Upper lobe of left lung (tissue), 6 donors: ENCODE data around the gene KDF1. TPM values are rescaled to one million over a fixed set of nuclear protein-coding genes. Genes with fewer than 3 reads are reported as not detected.

Experiments
- ATAC-seq, 2 donors: fragments of 200-7000 bp; cut with Tn5 transposase; one replicate each; pipeline ENCODE4 v1.9.1; 2022; ENCODE audit warnings: mild to moderate bottlenecking in 2 of 2, moderate library complexity in 2 of 2; ENCODE audit not compliant: low FRiP score in 2 of 2
- DNase-seq, 2 donors: peaks; one replicate each; pipeline ENCODE4 v3.0.0-alpha.2; 2019 to 2020
- H3K27ac ChIP-seq, 4 donors: fragments of 200-600 bp; sonication (generic); one replicate each; pipeline ENCODE4 v1.5.1; 2016 to 2019
- H3K27me3 ChIP-seq, 4 donors: fragments of 200-600 bp; sonication (generic); one replicate each; pipeline ENCODE4 v1.5.1; 2017 to 2019
- H3K36me3 ChIP-seq, 4 donors: fragments of 200-600 bp; sonication (generic); one replicate each; pipeline ENCODE4 v1.5.1; 2016 to 2019
- H3K4me1 ChIP-seq, 4 donors: fragments of 200-600 bp; sonication (generic); one replicate each; pipeline ENCODE4 v1.5.1; 2018 to 2019
- H3K4me3 ChIP-seq, 4 donors: fragments of 200-600 bp; sonication (generic); one replicate each; pipeline ENCODE4 v1.5.1; 2017 to 2019; ENCODE audit warnings: mild to moderate bottlenecking in 2 of 4, moderate library complexity in 1 of 4
- H3K9me3 ChIP-seq, 4 donors: fragments of 200-600 bp; sonication (generic); one replicate each; pipeline ENCODE4 v1.5.1; 2018 to 2019
- CTCF ChIP-seq, 6 experiments: fragments of 450-650 bp in 4 of 6; fragments of 200-600 bp in 2 of 6; sonication (generic) in 2 of 6; IDR thresholded peaks; one replicate each; pipeline ENCODE4 v1.5.1; 2016 to 2019; ENCODE audit warnings: antibody characterized with exemption in 6 of 6
- EP300 ChIP-seq, 4 donors: sonication (generic); formaldehyde crosslinking; IDR thresholded peaks; one replicate each; pipeline ENCODE4 v1.5.1; 2017; ENCODE audit warnings: antibody characterized with exemption in 4 of 4, control low read depth in 2 of 4
- POLR2A ChIP-seq, 4 donors: fragments of 450-650 bp; IDR thresholded peaks; one replicate each; pipeline ENCODE4 v1.5.1; 2016 to 2017; ENCODE audit warnings: antibody characterized with exemption in 4 of 4, mild to moderate bottlenecking in 2 of 4
- POLR2AphosphoS5 ChIP-seq, 2 donors: sonication (generic); formaldehyde crosslinking; IDR thresholded peaks; one replicate each; pipeline ENCODE4 v1.5.1; 2017; ENCODE audit warnings: antibody characterized with exemption in 2 of 2
- WGBS, 2 donors: methylation state at CpG; one replicate each; pipeline ENCODE4 v1.1.5; 2017 to 2018; 5-methylcytosine and 5-hydroxymethylcytosine counted together
- total RNA-seq, 6 donors: library from RNA; depleted of rRNA in 4 of 6; stranded (reverse); fragments of >200 nt in 4 of 6; gene quantifications; one replicate each; pipeline versions ENCODE4 v1.1.0 to v1.2.1, GENCODE V29; 2016 to 2021
- donor health status: DM: no; HTN: no; CAD: no; lungs with moderate emphysema.
- donor health status: DM: no; HTN: yes; CAD: no; lungs with severe emphysema.

KDF1 gene
- total RNA-seq, 6 donors from 2014 or later, result 7.7 to 23.3 (median 11.8) TPM

- peak; percentile 88 to 91 for DNase-seq
- Histone ChIP-seq H3K27me3 (no peaks in the 10 kb centered on the region), H3K4me1 (peaks cover 15 to 28% (median 16%) of the 10 kb centered on the region in 4 donors), H3K27ac (peak within 1 kb of the TSS; percentile 85 to 93 (median 88)), H3K36me3 (peaks cover 7 to 31% (median 17%) of the 10 kb centered on the region in 4 donors), H3K9me3 (no peaks in the 10 kb centered on the region), H3K4me3 (peak within 1 kb of the TSS; percentile 71 to 100 (median 84))
- TF ChIP-seq POLR2A (IDR thresholded peaks at IDR 0.05), result peak in 3 of 4 donors; percentile 35 to 83 (median 78)
- peak in 1 of 4 donors; percentile 27 for TF ChIP-seq EP300 (IDR thresholded peaks at IDR 0.05)
- TF ChIP-seq CTCF (IDR thresholded peaks at IDR 0.05), result peak in 2 of 6 experiments; percentile 6 to 10
- peak; percentile 81 to 95 for TF ChIP-seq POLR2AphosphoS5 (IDR thresholded peaks at IDR 0.05)
- 0 to 1% methylated on average over 44 to 50 of the region's 50 CpGs for WGBS, 2 donors
- peak; percentile 90 to 95 for ATAC-seq
These were observed 60.1 kb downstream of the KDF1 start, which contains the start of gene GPATCH3 for GRCh38 chr1:26900001-26900814. Gene GPATCH3 (minus strand): TSS chr1:26900467. CDS start chr1:26900442, 25 bp downstream.

Other genes with a start within 250 kb of the KDF1 start
- gene PIGV, start 172.5 kb downstream of the KDF1 start, total RNA-seq, result 10 to 100 TPM; 11.9 to 25.1 (median 17.5) TPM
- 10 to 100 TPM; 18.9 to 35.9 (median 24.9) TPM for gene ZDHHC18, start 133.8 kb downstream of the KDF1 start, total RNA-seq
- gene SFN, start 97.3 kb downstream of the KDF1 start, total RNA-seq, result 100 to 1,000 TPM in 2 of 6 donors, 10 to 100 TPM in 4; 21.0 to 129 (median 70.1) TPM
- gene GPN2, start 70.2 kb downstream of the KDF1 start, total RNA-seq, result 10 to 100 TPM; 10.1 to 29.6 (median 18.5) TPM
- gene GPATCH3, start 60.0 kb downstream of the KDF1 start, total RNA-seq, result 10 to 100 TPM in 4 of 6 donors, 1 to 10 TPM in 2; 9.4 to 20.8 (median 14.9) TPM
- gene NR0B2, start 46.5 kb downstream of the KDF1 start, total RNA-seq, result 1 to 10 TPM in 4 of 6 donors, under 1 TPM in 1, not detected in 1; 0.89 to 8.8 (median 2.4) TPM
- gene NUDC, start 38.7 kb downstream of the KDF1 start, total RNA-seq, result 10 to 100 TPM; 41.9 to 81.2 (median 60.2) TPM
- 10 to 100 TPM in 5 of 6 donors, 1 to 10 TPM in 1; 9.1 to 38.0 (median 26.0) TPM for gene TRNP1, start 33.2 kb upstream of the KDF1 start, total RNA-seq
- 100 to 1,000 TPM in 1 of 6 donors, 10 to 100 TPM in 5; 10.5 to 124 (median 43.1) TPM for gene TENT5B, start 52.4 kb upstream of the KDF1 start, total RNA-seq
- 10 to 100 TPM; 18.1 to 51.4 (median 31.5) TPM for gene SLC9A1, start 194.7 kb upstream of the KDF1 start, total RNA-seq